Measurements from ENCODE around the gene TMEM54.

Gene TMEM54

GRCh38 chr1:32929366-32929765, 28.2 kb upstream of the TMEM54 start:
- TF ChIP-seq CTCF (IDR thresholded peaks at IDR 0.05; ENCODE audit: extremely low read depth, insufficient read depth, missing control alignments), result no peak
- no peak for DNase-seq (ENCODE audit: low spot score)
- in situ Hi-C loops (cut with MboI; ENCODE audit: low pct_unique_long_range_greater_than_20kb, low sequenced_read_pairs, unreplicated experiment), result no loop called here

DNA sequence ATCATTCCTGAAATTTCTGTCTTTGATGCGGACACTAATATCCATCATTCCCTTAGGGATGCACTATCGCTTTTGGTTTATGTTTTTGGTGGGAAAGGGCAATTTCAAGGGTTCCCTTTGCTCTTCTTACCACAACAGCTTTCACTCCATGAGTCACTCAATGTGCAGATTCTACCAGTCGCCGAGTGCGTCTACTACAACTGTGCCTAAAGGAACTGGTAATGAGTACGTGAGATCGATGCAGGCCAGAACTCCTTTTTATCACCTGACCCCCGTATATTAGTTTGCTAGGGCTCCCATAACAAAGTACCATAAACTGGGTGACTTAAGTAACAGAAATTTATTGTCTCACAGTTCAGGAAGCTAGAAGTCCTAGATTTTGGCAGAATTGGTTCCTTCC, 27.5 kb upstream of the TMEM54 start:
- DNase-seq (ENCODE audit: low spot score), result no peak
- in situ Hi-C loops (cut with MboI; ENCODE audit: low pct_unique_long_range_greater_than_20kb, low sequenced_read_pairs, unreplicated experiment), result no loop called here
- no peak for TF ChIP-seq CTCF (IDR thresholded peaks at IDR 0.05; ENCODE audit: extremely low read depth, insufficient read depth, missing control alignments)

DNA sequence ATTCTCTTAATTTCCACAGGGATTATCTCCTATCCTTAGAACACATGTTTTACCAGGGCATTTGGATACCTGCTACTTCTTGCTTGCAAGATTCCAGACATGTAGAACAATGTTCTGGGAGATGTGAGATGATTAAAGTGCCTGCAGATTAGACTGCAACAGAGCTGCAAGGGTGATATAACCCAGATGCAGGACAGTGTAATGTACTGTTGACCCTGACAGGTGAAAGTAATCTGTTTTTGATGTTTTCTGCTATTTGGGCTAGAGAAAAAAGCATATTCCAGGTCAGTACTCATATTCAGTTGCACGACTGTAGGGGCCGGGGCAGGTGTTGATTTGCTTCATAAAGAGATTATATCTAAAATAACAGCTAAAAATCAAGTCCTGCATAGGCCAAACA, 27.1 kb upstream of the TMEM54 start:
- no peak for DNase-seq (ENCODE audit: low spot score)
- TF ChIP-seq CTCF (IDR thresholded peaks at IDR 0.05; ENCODE audit: extremely low read depth, insufficient read depth, missing control alignments), result no peak
- in situ Hi-C loops (cut with MboI; ENCODE audit: low pct_unique_long_range_greater_than_20kb, low sequenced_read_pairs, unreplicated experiment), result no loop called here

DNA sequence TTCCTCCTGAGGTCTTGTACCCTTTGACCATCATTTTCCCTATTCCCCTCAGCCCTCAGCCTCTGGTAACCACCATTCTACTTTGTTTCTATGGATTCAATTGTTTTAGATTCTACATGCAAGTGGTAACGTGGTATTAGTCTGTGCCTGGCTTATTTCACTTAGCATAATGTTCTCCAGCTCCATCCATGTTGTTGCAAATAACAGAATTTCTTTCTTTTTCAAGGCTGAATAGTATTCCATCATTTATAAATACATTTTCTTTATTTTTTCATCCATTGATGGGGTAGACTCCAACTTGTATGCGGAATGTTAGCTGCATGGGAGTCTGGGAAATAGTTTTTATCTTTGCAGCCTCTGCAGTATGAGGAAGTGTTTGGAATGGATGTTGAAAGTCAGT, 26.3 kb upstream of the TMEM54 start:
- no peak for TF ChIP-seq CTCF (IDR thresholded peaks at IDR 0.05; ENCODE audit: extremely low read depth, insufficient read depth, missing control alignments)
- in situ Hi-C loops (cut with MboI; ENCODE audit: low pct_unique_long_range_greater_than_20kb, low sequenced_read_pairs, unreplicated experiment), result no loop called here
- no peak for DNase-seq (ENCODE audit: low spot score)

DNA sequence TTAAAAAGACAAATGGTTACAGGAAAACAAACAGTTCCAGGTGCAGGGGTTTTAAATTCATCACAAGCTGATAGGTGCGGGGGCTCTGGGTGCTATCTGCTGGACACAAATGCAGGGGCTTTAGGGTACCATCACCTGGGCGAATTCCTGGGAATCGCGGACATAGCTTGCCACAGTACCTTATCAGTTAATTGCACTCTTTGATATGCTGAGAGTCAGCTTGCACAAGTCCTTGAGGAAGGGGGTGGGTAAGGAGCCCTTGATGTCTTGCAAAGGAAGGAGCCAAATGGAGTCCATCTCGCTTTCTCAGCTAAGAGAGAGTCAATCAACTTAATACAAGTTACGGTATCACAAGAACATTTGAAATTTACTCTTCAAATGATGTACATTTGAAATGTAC, 25.4 kb upstream of the TMEM54 start:
- no peak for DNase-seq (ENCODE audit: low spot score)
- in situ Hi-C loops (cut with MboI; ENCODE audit: low pct_unique_long_range_greater_than_20kb, low sequenced_read_pairs, unreplicated experiment), result no loop called here

DNA sequence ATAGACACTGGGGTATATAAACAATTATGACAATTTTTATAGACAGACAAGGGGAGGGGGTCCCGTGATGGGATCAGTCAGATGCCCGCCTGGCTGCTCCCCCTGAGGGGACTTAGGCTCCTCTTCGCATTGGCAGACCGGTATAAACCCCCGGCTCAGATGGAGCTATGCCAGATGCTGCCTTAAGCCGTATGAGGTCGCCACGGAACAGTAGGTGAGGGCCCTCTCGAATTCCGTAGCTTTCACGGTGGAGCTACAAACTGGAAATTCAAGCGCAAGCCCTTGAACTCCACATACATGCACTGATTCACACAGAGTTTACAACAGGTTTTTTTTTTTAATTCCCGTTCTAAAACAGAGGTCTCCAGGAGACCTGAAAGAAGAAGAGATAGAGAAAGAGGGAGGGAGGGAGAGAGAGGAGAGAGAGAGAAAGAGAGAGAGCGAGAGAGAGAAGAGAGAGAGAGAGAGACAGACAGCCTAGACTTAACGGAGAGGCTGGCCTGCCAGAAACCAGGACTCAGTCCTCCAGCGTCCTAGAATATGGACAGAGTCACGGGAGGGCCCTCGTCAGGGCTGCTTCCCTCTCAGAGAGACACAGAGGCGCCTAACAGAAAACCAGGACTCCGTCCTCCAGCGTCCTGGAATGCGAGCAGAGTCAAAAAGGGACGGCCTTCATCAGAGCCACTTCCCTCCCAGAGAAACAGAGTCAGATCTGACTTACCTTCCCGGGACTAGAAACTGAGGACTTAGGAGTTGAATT, 24.4 kb upstream of the TMEM54 start:
- no peak for DNase-seq (ENCODE audit: low spot score)

More for the DNA sequence above, 25.4 kb upstream of the TMEM54 start:
- no peak for TF ChIP-seq CTCF (IDR thresholded peaks at IDR 0.05; ENCODE audit: extremely low read depth, insufficient read depth, missing control alignments)

More for the DNA sequence above, 24.4 kb upstream of the TMEM54 start:
- in situ Hi-C loops (cut with MboI; ENCODE audit: low pct_unique_long_range_greater_than_20kb, low sequenced_read_pairs, unreplicated experiment), result no loop called here
- peak; percentile 28 for TF ChIP-seq CTCF (IDR thresholded peaks at IDR 0.05; ENCODE audit: extremely low read depth, insufficient read depth, missing control alignments)

Measured in GM13977 (cell line).